HG03139 (cell line): ENCODE results near the gene ARHGEF4.

Experiments
- ATAC-seq: cut with Tn5 transposase; IDR thresholded peaks from one replicate; pipeline ENCODE4 v1.9.1; 2021; ENCODE audit not compliant: unreplicated experiment

Gene ARHGEF4

GRCh38 chr2:131035112-131035825 lies 198.6 kb downstream of the ARHGEF4 start:
- no peak for ATAC-seq

GRCh38 chr2:131035826-131036231 lies 199.1 kb downstream of the ARHGEF4 start:
- ATAC-seq, result no peak

GRCh38 chr2:131036269-131036668 lies 199.6 kb downstream of the ARHGEF4 start:
- ATAC-seq, result no peak

GRCh38 chr2:131036696-131037397 lies 200.1 kb downstream of the ARHGEF4 start:
- no peak for ATAC-seq

GRCh38 chr2:131037398-131038257 lies 200.9 kb downstream of the ARHGEF4 start:
- ATAC-seq, result no peak

GRCh38 chr2:131038258-131039100 lies 201.8 kb downstream of the ARHGEF4 start:
- ATAC-seq, result no peak

GRCh38 chr2:131039101-131039440 lies 202.4 kb downstream of the ARHGEF4 start:
- ATAC-seq, result no peak

- ATAC-seq, result no peak
Measured at GRCh38 chr2:131039535-131039907, 202.8 kb downstream of the ARHGEF4 start.

- ATAC-seq, result peak; percentile 44
Measured at GRCh38 chr2:131039908-131040660, 203.4 kb downstream of the ARHGEF4 start.

- no peak for ATAC-seq
Measured at GRCh38 chr2:131040661-131041401, 204.1 kb downstream of the ARHGEF4 start.

- no peak for ATAC-seq
Measured at GRCh38 chr2:131041402-131042147, 204.9 kb downstream of the ARHGEF4 start.

GRCh38 chr2:131042148-131042775 lies 205.5 kb downstream of the ARHGEF4 start:
- no peak for ATAC-seq

- ATAC-seq, result no peak
Measured at GRCh38 chr2:131043199-131044074, 206.7 kb downstream of the ARHGEF4 start.

- ATAC-seq, result no peak
Measured at GRCh38 chr2:131044075-131044756, 207.5 kb downstream of the ARHGEF4 start.

GRCh38 chr2:131044757-131045150 lies 208.0 kb downstream of the ARHGEF4 start:
- ATAC-seq, result no peak

GRCh38 chr2:131045286-131046027 lies 208.7 kb downstream of the ARHGEF4 start:
- ATAC-seq, result no peak
